A549 (cell line): ENCODE measurements around the gene AP4S1. TPM values are rescaled to one million over a fixed set of nuclear protein-coding genes. Genes with fewer than 3 reads are reported as not detected.

Source experiments
- ATAC-seq, 2 experiments: fragments of 200-7000 bp in 1 of 2; fragments of >200 bp in 1 of 2; cut with Nextera tagmentation in 1 of 2; cut with Tn5 transposase in 1 of 2; 3 replicates each; pipeline versions ENCODE4 v1.8.0 to v1.9.1; 2018 to 2020; ENCODE audit warnings: mild to moderate bottlenecking in 1 of 2, moderate library complexity in 1 of 2
- CTCF ChIA-PET: fragments of 300-600 bp; sonication (Branson Sonifier 250); formaldehyde crosslinking; extraction: SDS; loops from one replicate; lab custom pipeline; 2021; ENCODE audit warnings: antibody characterized with exemption, inconsistent platforms; lab: Yijun Ruan, JAX
- POLR2A ChIA-PET: fragments of 350-600 bp; formaldehyde crosslinking; extraction: SDS; loops from one replicate; lab custom pipeline; 2021; ENCODE audit warnings: antibody characterized with exemption, inconsistent platforms; lab: Yijun Ruan, JAX
- DNase-seq, 2 experiments: peaks; one replicate each; pipeline versions ENCODE4 v3.0.0 to v3.0.0-alpha.2; 2011 to 2016; ENCODE audit warnings: low read depth in 1 of 2, low spot score in 1 of 2
- FAIRE-seq: peaks from 2 replicates; lab custom pipeline; 2011; peaks lifted over from hg19 to GRCh38; lab: Jason Lieb, UNC
- H3K27ac ChIP-seq, 2 experiments: fragments of >200 bp; sonication (Bioruptor Twin); formaldehyde crosslinking; 3 replicates each; pipeline ENCODE4 v1.5.1; 2016 to 2017
- H3K4me1 ChIP-seq: fragments of >200 bp; sonication (Bioruptor Twin); formaldehyde crosslinking; 3 replicates; pipeline ENCODE4 v1.6.1; 2016
- H3K4me2 ChIP-seq: fragments of >200 bp; sonication (Bioruptor Twin); formaldehyde crosslinking; 3 replicates; pipeline ENCODE4 v1.6.1; 2016
- H3K4me3 ChIP-seq: fragments of >200 bp; sonication (Bioruptor Twin); formaldehyde crosslinking; 3 replicates; pipeline ENCODE4 v1.5.1; 2016
- H3K9me3 ChIP-seq: fragments of >200 bp; sonication (Bioruptor Twin); formaldehyde crosslinking; 3 replicates; pipeline ENCODE4 v1.6.1; 2016
- CBX8 ChIP-seq: fragments of 200-600 bp; sonication (generic); IDR thresholded peaks from 2 replicates; pipeline ENCODE4 v1.6.1; 2016
- CHD2 ChIP-seq: fragments of 150-350 bp; IDR thresholded peaks from 2 replicates; pipeline ENCODE4 v1.6.1; 2014; ENCODE audit warnings: low read length; ENCODE audit not compliant: partially characterized antibody
- EHF ChIP-seq: fragments of 250-450 bp; sonication (Bioruptor Pico); IDR thresholded peaks from 2 replicates; pipeline ENCODE4 v1.5.0; 2020; ENCODE audit warnings: mild to moderate bottlenecking
- ELK1 ChIP-seq: fragments of 150-350 bp; IDR thresholded peaks from 2 replicates; pipeline ENCODE4 v1.6.1; 2014; ENCODE audit warnings: low read depth, mild to moderate bottlenecking, low read length
- ESRRA ChIP-seq: fragments of 150-350 bp; IDR thresholded peaks from 2 replicates; pipeline ENCODE4 v1.6.1; 2014; ENCODE audit warnings: mild to moderate bottlenecking, low read length, borderline replicate concordance
- FOSL2 ChIP-seq, 2 experiments: fragments of 450-650 bp in 1 of 2; fragments of >200 bp in 1 of 2; sonication (Bioruptor Twin) in 1 of 2; formaldehyde crosslinking; IDR thresholded peaks; 2 replicates each; pipeline versions ENCODE4 v1.5.0 to v1.6.1; 2016 to 2020; ENCODE audit warnings: mild to moderate bottlenecking in 1 of 2, moderate library complexity in 1 of 2
- GATA3 ChIP-seq: IDR thresholded peaks from 2 replicates; pipeline ENCODE4 v1.6.1; 2012; ENCODE audit warnings: borderline replicate concordance
- HDAC2 ChIP-seq: fragments of 200-600 bp; sonication (generic); IDR thresholded peaks from 2 replicates; pipeline ENCODE4 v1.6.1; 2016
- HOXB5 ChIP-seq: fragments of 250-450 bp; sonication (Bioruptor Pico); IDR thresholded peaks from 2 replicates; pipeline ENCODE4 v1.5.0; 2020; ENCODE audit warnings: mild to moderate bottlenecking, moderate library complexity
- KDM5A ChIP-seq: fragments of 200-600 bp; sonication (generic); IDR thresholded peaks from 2 replicates; pipeline ENCODE4 v1.6.1; 2016; ENCODE audit warnings: antibody characterized with exemption, mild to moderate bottlenecking
- MAFK ChIP-seq: fragments of 450-650 bp; IDR thresholded peaks from 2 replicates; pipeline ENCODE4 v1.6.1; 2014; ENCODE audit not compliant: partially characterized antibody
- MAZ ChIP-seq: fragments of 150-350 bp; IDR thresholded peaks from 2 replicates; pipeline ENCODE4 v1.6.1; 2014; ENCODE audit warnings: antibody characterized with exemption, low read depth, low read length, borderline replicate concordance
- PHF8 ChIP-seq: fragments of 200-600 bp; sonication (generic); IDR thresholded peaks from 2 replicates; pipeline ENCODE4 v1.6.1; 2016; ENCODE audit warnings: low read depth, mild to moderate bottlenecking, antibody characterized with exemption, moderate library complexity, borderline replicate concordance
- POLR2AphosphoS2 ChIP-seq: conservative IDR thresholded peaks from 2 replicates; pipeline ENCODE4 v1.6.1; 2012; ENCODE audit warnings: low read length, improper control_type of control experiment, inconsistent platforms
- RARB ChIP-seq: fragments of 250-450 bp; sonication (Bioruptor Pico); IDR thresholded peaks from 2 replicates; pipeline ENCODE4 v1.8.0; 2021; ENCODE audit warnings: mild to moderate bottlenecking, moderate library complexity
- RFX5 ChIP-seq: fragments of 450-650 bp; IDR thresholded peaks from 2 replicates; pipeline ENCODE4 v1.7.1; 2014; ENCODE audit warnings: antibody characterized with exemption, mild to moderate bottlenecking, moderate library complexity
- SREBF2 ChIP-seq: fragments of 450-650 bp; IDR thresholded peaks from 2 replicates; pipeline ENCODE4 v1.6.1; 2014; ENCODE audit warnings: mild to moderate bottlenecking, moderate library complexity
- TFCP2L1 ChIP-seq: fragments of 250-450 bp; sonication (Bioruptor Pico); IDR thresholded peaks from 2 replicates; pipeline ENCODE4 v1.5.0; 2021; ENCODE audit warnings: mild to moderate bottlenecking
- TP53 ChIP-seq: fragments of 250-450 bp; sonication (Bioruptor Pico); IDR thresholded peaks from 2 replicates; pipeline ENCODE4 v1.5.0; 2021; ENCODE audit warnings: mild to moderate bottlenecking, moderate library complexity
- ZFP36 ChIP-seq: fragments of 450-650 bp; IDR thresholded peaks from 2 replicates; pipeline ENCODE4 v1.6.1; 2014; ENCODE audit warnings: borderline replicate concordance; ENCODE audit not compliant: partially characterized antibody
- WGBS: methylation state at CpG from one replicate; pipeline ENCODE4 v1.1.6; 2017; ENCODE audit errors: missing lambda C conversion rate; 5-methylcytosine and 5-hydroxymethylcytosine counted together
- polyA plus RNA-seq, 4 experiments: library from polyadenylated mRNA; depleted of rRNA in 3 of 4; stranded (reverse); fragments of >200 nt; fragmentation: RNase III in 1 of 4; extraction: RNeasy Plus Mini Kit Qiagen cat#74134 plus additional on column Dnase treatment in 1 of 4; gene quantifications; 2 replicates in 3 of 4; 3 replicates in 1 of 4; pipeline ENCODE4 v1.2.3, GENCODE V29; 2011 to 2017
- TF ChIP-seq, protein P1 (sequence below): IDR thresholded peaks from 2 replicates; pipeline ENCODE4 v1.6.1; 2012
- TF ChIP-seq, protein P2 (sequence below): fragments of 200-600 bp; sonication (generic); IDR thresholded peaks from 2 replicates; pipeline ENCODE4 v1.6.1; 2016; ENCODE audit warnings: antibody characterized with exemption, mild to moderate bottlenecking, moderate library complexity

The AP4S1 gene
- polyA plus RNA-seq, 2 of the 4 experiments (the other 2 are of a cell fraction), result 12.4 to 13.4 TPM

GRCh38 chr14:31106768-31107167 is 81.3 kb downstream of the AP4S1 start (continued):
- TF ChIP-seq, protein P1, sequence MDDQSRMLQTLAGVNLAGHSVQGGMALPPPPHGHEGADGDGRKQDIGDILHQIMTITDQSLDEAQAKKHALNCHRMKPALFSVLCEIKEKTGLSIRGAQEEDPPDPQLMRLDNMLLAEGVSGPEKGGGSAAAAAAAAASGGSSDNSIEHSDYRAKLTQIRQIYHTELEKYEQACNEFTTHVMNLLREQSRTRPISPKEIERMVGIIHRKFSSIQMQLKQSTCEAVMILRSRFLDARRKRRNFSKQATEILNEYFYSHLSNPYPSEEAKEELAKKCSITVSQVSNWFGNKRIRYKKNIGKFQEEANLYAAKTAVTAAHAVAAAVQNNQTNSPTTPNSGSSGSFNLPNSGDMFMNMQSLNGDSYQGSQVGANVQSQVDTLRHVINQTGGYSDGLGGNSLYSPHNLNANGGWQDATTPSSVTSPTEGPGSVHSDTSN, result no peak

DNA sequence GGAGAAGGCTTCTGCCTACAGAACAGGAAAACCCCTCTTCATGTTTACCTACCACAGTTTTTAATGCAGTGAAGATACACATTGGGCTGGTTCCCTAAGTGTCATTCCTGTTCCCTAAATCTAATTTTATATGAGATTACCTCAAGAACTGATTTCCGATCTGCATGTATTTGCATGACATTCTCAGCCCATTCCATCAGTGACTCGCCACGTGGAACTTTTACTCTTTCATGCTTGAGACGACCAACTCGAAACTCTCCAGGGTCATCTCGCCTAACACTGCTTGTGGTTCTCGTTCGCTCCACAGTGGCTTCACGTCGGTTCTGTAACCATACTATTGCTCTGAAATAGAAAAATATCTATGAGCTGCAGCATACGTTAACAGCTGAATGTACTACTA is 83.8 kb downstream of the AP4S1 start:
- CTCF ChIA-PET, result interaction anchor here (1.3 to 1.4 kb wide), 2 partner anchors 8 to 26 kb away, joined by 4 read pairs; no protein-coding TSS in a partner anchor
- H3K27ac ChIP-seq, result no peak overlapping the region

DNA sequence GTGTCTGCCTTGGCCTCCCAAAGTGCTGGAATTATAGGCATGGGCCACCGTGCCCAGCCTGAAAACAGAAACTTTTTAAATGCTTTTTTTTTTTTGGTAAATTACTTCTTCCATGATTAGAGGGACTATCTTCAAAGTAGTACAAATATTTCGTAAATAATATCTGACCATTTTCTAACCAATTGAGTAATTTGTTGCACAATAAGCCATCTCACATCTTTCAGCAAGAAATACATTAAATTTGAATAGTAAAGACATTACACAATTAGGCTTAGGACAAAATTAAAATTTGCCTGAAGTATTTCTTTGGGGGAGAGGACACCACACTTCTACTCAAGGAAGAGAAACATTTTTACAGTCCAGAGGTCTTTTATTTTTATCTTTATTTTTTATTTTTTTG is 85.4 kb downstream of the AP4S1 start:
- WGBS, result 92% methylated on average over 2 of the region's 2 CpGs
- no peak for DNase-seq
- CTCF ChIA-PET, result interaction anchor here (1.2 kb wide), 1 partner anchor 17 kb away, joined by 4 read pairs; no protein-coding TSS in a partner anchor
- ATAC-seq, result no peak
- Histone ChIP-seq H3K4me1 (no peaks in the 10 kb centered on the region), H3K4me3 (no peak overlapping the region), H3K27ac (no peak overlapping the region), H3K4me2 (no peak overlapping the region), H3K9me3 (no peaks in the 10 kb centered on the region)
- FAIRE-seq, result no peak
- POLR2A ChIA-PET, result no interaction called here
- TF ChIP-seq MAZ (no peak), CHD2 (no peak), TP53 (CRISPR knock-in tag) (no peak), HDAC2 (no peak), EHF (CRISPR knock-in tag) (no peak), MAFK (no peak), TFCP2L1 (no peak), ESRRA (no peak), CBX8 (no peak), PHF8 (no peak), ZFP36 (no peak), ELK1 (no peak), GATA3 (no peak), POLR2AphosphoS2 (no peak), RFX5 (no peak)
- TF ChIP-seq, protein P2, sequence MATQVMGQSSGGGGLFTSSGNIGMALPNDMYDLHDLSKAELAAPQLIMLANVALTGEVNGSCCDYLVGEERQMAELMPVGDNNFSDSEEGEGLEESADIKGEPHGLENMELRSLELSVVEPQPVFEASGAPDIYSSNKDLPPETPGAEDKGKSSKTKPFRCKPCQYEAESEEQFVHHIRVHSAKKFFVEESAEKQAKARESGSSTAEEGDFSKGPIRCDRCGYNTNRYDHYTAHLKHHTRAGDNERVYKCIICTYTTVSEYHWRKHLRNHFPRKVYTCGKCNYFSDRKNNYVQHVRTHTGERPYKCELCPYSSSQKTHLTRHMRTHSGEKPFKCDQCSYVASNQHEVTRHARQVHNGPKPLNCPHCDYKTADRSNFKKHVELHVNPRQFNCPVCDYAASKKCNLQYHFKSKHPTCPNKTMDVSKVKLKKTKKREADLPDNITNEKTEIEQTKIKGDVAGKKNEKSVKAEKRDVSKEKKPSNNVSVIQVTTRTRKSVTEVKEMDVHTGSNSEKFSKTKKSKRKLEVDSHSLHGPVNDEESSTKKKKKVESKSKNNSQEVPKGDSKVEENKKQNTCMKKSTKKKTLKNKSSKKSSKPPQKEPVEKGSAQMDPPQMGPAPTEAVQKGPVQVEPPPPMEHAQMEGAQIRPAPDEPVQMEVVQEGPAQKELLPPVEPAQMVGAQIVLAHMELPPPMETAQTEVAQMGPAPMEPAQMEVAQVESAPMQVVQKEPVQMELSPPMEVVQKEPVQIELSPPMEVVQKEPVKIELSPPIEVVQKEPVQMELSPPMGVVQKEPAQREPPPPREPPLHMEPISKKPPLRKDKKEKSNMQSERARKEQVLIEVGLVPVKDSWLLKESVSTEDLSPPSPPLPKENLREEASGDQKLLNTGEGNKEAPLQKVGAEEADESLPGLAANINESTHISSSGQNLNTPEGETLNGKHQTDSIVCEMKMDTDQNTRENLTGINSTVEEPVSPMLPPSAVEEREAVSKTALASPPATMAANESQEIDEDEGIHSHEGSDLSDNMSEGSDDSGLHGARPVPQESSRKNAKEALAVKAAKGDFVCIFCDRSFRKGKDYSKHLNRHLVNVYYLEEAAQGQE, result no peak

More for the DNA sequence above, 83.8 kb downstream of the AP4S1 start:
- Histone ChIP-seq H3K9me3 (no peaks in the 10 kb centered on the region), H3K4me2 (no peak overlapping the region), H3K4me3 (no peak overlapping the region), H3K4me1 (no peaks in the 10 kb centered on the region)
- no peak for ATAC-seq
- no peak for FAIRE-seq
- DNase-seq, result no peak
- WGBS, result 92% methylated on average over 11 of the region's 11 CpGs
- TF ChIP-seq ESRRA (no peak), MAZ (no peak), TFCP2L1 (no peak), SREBF2 (no peak), KDM5A (no peak), FOSL2 (IDR thresholded peaks at IDR 0.05) (no peak), FOSL2 (CRISPR knock-in tag; IDR thresholded peaks at IDR 0.05) (no peak), RARB (no peak), MAFK (no peak), HOXB5 (no peak)
- POLR2A ChIA-PET, result no interaction called here
